NCI-H2171 (cell line): ENCODE data around the gene CISTR.
A peak's percentile ranks its signal among the peaks of the same experiment; 100 is the strongest.
"Not testable (repeated sequence)": the region's sequence is repeated elsewhere in the genome, so short reads cannot be mapped to it uniquely, and the experiment has no call there.

Source experiments
- DNase-seq: peaks from one replicate; lab custom pipeline; 2025; lab: John Stamatoyannopoulos, UW

The CISTR gene

DNA sequence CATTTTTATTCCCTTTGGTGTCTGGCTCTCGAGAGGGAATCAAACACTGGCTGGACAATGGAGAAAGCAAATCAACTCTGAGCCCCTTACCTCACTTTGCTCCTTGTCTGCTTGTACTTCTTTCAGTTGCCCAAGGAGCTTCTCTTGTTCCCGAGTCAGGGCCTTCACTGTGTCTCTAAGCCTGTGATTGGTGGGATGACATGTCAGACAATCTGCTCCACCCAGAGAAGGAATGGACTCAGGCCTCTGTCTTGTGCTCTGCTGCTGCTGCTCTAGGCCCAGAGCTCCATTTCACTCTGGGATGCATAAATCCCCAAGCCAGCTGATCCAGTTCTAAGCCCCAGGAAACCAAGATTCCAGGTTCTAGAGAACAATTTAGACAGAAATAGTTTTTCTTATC lies 32.1 kb downstream of the CISTR start:
- DNase-seq, result no peak

DNA sequence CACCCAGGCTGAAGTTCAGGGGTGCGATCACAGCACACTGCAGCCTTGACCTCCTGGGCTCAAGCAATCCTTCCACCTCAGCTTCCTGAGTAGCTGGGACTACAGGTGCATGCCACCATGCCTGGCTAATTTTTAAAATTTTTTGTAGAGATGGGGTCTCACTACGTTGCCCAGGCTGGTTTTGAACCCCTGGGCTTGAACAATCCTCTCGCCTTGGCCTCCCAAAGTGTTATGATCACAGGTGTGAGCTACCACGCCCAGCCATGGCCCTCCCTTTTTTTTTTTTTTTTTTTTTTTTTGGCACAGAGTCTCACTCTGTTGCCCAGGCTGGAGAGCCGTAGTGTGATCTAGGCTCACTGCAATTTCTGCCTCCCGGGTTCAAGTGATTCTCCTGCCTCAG lies 33.2 kb downstream of the CISTR start:
- DNase-seq, result not testable (repeated sequence)

DNA sequence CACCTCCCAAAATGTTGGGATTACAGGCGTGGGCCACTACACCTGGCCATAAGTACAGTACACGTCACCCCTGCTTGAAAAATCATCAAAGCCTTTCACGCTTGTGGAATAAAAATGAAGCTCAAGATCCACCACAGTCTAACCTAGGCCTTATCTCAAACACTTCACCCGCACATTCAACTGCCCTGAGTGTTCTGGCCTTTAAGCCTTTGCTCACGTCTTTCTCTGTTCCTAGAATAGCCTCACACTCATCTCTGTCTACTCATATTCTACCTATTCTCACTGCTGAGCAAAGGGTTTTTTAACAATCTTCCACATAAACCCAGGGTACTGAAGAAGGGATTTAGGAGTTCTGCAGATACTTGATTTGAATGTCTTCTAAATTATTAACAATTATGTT lies 34.5 kb downstream of the CISTR start:
- no peak for DNase-seq

DNA sequence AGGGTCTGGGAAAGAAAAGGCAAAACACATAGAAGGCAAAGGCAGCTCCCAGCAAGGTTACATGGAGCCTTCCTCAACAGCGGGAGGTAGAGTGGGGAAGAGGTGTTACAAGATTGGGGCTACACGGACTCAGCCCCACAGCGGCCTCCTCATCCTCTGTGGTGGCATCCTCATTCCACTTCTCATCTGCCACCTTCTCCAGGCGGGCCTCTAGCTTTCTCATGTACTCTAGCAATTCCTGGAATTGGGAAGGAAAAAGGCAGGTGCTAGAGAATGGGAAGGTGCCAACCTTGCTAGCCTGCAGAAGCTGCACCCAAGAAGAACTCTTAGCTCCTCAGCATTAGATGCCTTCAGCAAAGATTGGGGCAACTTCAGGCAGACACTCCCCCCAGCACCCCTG lies 37.8 kb downstream of the CISTR start:
- DNase-seq, result no peak

DNA sequence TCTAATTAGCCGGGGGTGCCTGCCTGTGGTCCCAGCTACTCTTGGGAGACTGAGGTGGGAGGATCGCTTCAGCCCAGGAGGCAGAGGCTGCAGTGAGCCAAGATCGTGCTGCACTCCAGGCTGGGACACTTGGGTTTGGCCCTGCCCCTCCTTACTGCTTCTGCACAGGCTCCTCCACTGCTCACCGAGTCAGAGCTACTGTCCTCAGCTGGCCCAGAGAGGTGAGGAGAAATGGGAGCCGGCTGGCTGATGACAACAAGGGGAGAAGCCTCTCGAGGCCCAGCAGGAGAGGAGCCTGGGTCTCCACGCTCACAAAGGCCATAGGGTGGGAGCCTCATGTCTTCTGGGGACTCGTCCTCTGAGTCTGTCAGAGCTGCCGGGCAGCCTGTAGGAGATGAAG lies 38.3 kb downstream of the CISTR start:
- DNase-seq, result no peak

DNA sequence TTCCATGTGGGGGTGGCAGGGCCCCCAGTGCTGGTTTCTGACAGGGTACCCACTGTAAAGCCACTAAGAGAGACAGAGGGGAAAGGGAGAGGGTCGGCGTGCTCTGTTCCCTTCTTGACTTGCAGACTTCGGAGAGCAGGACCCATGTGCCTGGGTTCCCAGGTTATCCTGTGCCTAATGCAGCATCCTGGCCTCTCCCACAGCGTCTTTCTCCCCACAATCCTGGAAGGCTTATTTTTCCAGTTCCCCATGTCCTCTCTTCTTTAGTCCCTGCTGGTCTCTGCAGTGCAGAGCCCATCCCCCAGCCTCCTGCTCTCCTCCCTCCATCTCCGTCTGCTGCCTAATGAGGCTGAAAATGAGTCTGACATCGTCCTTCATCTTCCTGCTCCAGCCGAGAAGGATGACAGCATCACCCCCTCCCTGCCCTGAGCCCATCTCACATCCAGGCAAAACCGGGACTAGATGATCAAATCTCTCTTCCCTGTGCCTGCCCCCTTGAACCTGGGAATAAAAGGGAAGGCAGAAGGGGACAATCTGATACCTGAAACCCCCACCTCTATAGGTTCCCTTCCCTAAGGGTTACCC lies 39.6 kb downstream of the CISTR start:
- peak; percentile 68 for DNase-seq

DNA sequence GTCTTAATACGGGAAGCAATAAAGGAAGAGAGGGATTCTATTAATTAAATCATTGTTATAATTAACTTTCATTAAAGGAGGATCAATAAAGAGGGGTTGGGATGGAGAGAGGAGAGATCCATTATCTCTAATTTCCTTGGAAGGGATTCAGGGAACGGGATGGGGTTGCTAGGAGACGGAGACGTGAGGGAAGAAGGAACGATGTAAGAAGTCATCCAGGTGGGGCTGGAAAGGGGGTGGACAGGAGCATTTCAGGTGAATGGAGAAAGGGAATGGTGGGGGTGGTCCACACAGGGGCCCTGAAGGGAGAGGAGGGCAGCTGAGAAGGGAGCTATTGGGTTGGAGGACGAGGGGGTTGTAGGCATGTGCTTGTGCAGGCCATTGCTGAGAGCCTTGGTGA lies 41.7 kb downstream of the CISTR start:
- no peak for DNase-seq

DNA sequence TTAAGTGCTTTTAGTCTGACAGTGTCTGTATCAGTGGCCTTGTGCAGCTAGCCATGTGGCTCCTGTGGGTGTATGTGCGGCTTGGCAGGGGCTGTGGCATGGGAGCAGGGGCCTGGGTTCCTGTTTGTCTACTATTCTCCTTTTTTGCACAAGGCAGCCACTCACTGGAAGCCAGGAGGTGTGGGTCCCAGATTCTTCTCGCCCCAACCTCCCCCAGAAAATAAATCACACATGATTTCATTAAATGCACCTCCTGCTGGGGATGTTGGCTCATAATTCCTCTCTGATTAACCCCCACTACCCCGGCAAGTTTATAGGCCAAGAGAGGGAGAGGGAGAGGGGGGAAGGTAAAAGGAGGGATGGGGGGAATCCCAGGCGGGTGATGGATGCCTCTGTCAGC lies 42.1 kb downstream of the CISTR start:
- no peak for DNase-seq

DNA sequence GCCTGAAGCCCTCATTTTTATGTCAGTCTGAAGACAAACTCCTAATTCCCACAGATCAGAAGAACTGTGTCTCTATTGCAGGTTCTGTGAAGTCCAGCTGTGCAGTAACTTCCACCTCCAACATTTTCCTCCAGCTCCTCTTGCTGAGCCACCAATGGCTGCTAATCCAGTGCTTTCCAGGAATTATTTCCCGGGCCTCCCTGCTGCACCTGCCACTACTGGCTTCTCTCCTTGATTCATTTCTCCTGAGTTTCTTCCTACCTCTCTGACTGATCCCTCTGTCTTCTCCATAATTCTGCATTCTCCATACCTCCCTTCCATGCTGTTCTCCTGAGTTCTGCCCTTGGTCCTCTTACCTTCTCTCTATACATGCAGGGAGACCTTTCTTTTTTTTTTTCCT lies 45.7 kb downstream of the CISTR start:
- DNase-seq, result no peak

DNA sequence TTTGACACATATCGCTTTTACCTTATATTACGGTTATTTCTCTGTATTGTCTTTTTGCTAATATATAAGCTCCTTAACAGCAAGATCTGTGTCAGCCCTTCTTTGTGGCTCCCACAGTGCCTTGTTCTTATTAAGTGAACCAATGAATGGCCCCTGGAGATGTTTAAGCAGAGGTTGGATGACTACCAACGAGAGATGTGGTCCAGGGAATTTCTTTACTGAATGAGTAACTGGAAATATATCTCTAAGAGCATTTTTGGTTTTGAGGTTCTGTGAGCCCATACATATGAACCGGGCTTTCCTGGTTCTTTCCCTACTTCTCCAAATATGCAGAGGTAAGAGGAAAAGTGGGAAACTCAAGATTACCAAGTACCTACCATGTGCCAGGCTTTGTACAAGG lies 48.0 kb downstream of the CISTR start:
- no peak for DNase-seq

DNA sequence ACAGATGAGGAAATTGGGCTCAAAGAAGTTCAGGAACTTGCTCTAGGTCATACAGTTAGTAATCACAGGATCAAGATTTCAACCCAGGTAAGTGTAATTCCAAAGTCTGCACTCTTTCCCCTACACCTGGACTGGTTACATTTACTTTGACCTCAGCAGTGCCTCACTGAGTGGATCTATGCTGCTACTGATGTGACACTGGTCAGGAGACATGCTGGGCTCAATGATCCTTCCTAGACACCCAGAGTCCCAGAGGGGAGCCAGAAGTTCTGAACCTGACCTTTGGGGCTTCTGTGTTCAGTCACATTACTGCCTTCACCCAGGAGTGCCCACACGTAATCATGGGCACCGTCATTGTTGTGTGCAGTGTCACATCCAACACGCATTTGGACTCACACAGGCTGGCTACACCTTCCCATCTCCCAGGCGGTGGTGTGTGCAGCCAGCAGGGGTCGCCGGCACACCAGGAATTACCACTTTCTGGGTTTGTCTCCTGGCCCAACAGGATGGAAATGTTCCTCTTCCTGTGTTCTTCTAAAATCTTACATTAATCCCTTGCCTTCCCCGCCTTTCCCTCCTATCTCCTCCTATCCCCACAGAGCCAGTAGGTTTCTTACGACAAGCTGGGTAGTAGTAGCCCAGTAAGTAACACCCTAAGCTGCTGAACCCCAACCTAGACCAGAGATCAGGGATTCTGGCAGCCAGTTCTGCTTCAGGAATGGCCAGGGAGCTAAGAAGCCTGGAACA lies 50.1 kb downstream of the CISTR start:
- DNase-seq, result peak; percentile 35

DNA sequence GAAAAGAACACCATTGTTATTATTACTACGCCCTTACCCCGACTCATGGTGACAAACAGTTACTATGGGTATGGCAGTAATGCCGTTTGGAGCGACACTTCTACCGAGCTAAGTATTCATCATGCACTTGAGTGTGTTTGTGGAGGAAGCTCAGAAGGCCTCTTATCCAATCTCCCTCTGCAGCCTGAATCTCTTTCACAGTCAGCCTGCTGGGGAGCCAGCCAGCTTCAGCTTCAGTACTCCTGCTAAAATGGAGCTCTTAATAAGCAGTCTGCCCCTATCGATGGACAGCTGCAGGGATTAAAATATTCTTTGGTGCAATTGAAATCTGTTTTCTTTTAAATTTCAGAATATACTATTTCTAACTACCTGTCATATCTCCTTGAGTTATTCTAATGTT lies 51.2 kb downstream of the CISTR start:
- no peak for DNase-seq

DNA sequence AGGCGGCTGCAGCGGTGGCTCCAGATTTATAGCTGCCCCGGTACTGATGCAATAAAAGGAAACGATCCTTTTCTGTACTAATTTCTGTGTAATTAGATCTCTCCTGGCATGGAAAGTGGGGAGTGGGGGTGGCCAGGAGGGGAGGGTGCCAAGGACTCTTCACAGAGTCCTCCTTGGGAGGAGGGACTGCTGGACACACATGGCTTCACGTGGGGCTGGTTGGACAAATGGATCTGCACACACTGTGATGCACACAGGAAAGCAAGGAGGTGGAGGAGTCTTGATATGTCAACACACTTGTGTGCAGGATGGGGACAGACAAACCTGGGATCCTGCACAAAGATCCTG lies 52.1 kb downstream of the CISTR start:
- DNase-seq, result no peak

DNA sequence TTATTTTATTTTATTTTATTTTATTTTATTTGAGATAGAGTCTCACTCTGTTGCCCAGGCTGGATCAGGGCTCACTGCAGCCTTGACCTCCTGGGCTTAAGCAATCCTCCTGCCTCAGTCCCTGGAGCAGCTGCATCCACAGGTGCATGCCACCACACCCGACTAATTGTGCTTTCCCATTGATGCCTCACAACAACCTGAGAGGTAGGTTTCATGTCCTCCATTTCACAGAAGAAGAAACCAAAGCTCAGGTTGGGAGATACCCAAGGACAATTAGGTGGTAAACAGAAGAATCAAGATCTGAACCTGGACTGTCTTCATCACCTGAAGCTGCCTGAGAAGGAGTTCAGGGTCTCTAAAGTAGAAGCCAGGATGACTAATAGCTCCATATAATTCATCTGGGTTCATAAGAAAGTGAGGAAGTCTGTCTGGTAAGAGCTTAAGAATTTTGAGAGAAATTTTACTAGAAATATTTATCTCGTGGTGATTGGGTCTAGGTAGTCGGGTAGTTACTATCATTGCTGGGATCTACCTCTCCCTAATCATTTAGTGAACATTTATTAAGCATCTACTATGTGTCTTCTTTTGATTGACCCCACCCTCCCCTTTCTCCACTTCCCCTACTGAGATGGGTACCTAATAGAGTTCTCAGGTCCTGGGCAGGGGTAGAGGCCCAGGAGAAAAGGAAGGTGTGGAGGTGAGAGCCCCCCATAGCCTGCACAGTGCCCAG lies 52.7 kb downstream of the CISTR start:
- no peak for DNase-seq

DNA sequence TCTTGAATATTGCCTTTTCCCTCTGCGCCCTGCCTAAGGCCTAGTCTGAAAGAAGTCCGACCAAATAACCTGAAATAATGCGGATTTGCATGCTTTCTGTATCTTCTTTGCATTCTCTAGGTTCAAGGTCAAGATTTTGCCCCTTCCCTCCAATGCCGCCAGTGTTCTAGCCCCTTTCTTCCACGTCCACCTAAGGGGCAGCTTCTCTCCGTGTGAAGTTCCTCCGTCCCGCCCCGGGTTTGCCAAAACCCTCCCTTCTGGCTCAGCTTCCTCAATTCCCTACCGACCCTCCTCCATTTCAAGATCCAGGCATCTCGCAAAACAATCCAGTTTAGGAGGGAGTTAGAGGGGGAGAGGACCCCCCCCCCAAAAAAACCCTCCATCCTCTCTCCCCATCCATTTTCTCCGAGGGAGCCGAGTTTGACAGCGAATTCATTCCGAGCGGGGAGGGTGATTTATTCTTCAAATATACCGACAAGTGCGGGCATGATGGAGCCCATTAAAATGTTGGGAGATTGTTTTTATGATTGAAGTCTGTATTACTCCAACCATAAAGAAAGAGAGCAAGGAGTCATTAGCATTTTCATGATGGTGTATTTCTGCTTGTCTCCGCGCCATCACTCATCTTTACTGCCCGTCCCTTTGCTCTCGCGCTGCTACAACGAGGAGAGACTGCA lies 55.0 kb downstream of the CISTR start:
- DNase-seq, result no peak
